ENCODE measurements around the gene PRKCE. TPM values are rescaled to one million over a fixed set of nuclear protein-coding genes. Genes with fewer than 3 reads are reported as not detected.

PRKCE gene
- total and polyA plus RNA-seq, 2 donors (not counting 1 experiment from before 2014, with no cell fraction given) = 23.6 to 271 TPM

DNA sequence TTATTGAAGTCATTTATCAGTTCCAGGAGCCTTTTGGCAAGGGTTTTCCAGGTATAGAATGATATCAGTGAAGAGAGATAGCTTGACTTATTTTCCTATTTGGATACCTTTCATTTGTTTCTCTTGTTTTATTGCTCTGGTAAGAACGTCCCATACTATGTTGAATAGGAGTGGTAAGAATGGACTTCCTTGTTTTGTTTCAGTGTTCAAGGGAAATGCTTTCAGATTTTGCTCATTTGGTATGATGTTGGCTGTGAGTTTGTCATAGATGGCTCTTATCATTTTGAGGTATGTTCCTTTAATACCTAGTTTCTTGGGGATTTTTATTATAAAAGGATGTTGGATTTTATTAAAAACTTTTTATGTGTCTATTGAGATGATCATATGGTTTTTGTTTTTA, 558.6 kb downstream of the PRKCE start:
- Histone ChIP-seq H3K27me3 (replicated peaks in 1 of 4; ENCODE audit: control extremely low read depth in 1 of 4, control insufficient read depth in 3 of 4, insufficient read depth in 4 of 4, low read length in 3 of 4) (no peaks in the 10 kb centered on the region), H3K4me3 (ENCODE audit: control extremely low read depth in 1 of 5, extremely low read depth in 1 of 5, insufficient read depth in 1 of 5, low read depth in 2 of 5, low read length in 4 of 5) (no peak overlapping the region), H4K20me1 (ENCODE audit: control insufficient read depth, insufficient read depth, low read length, poor library complexity, severe bottlenecking) (no peaks in the 10 kb centered on the region), H3K9me3 (ENCODE audit: control extremely low read depth in 1 of 3, control insufficient read depth in 2 of 3, insufficient read depth in 1 of 3, low read length in 2 of 3) (peaks cover 0 to 9% (median 4%) of the 10 kb centered on the region in 3 donors), H3K9ac (ENCODE audit: low read length) (no peak overlapping the region), H3K4me1 (ENCODE audit: control insufficient read depth in 2 of 2, insufficient read depth in 2 of 2, low read length in 2 of 2) (no peaks in the 10 kb centered on the region), H3K36me3 (replicated peaks in 1 of 2; ENCODE audit: control extremely low read depth in 1 of 2, control insufficient read depth in 1 of 2, extremely low read depth in 1 of 2, insufficient read depth in 2 of 2, low read length in 1 of 2) (no peaks in the 10 kb centered on the region), H3K4me2 (replicated peaks; ENCODE audit: low read depth, low read length, poor library complexity, severe bottlenecking) (no peak overlapping the region), H3K27ac (ENCODE audit: low read length in 2 of 2) (no peak overlapping the region), H2AFZ (ENCODE audit: insufficient read depth, low read depth, low read length, poor library complexity, severe bottlenecking) (no peak overlapping the region), H3K79me2 (ENCODE audit: control insufficient read depth, insufficient read depth, low read length) (no peaks in the 10 kb centered on the region)
- no peak overlapping the region for H3K4me3 Mint-ChIP-seq
- peaks cover 14% of the 10 kb centered on the region for H3K9me3 Mint-ChIP-seq (ENCODE audit: insufficient read depth)
- intact Hi-C loops (cut with micrococcal nuclease) = no loop called here
- WGBS (ENCODE audit: insufficient coverage) = 100% methylated on average over 1 of the region's 1 CpG
- H3K4me1 Mint-ChIP-seq = no peaks in the 10 kb centered on the region
- ATAC-seq (ENCODE audit: low read depth) (no peak), DNase-seq (no peak)
- H3K27me3 Mint-ChIP-seq = peaks cover 9% of the 10 kb centered on the region
- H3K27ac Mint-ChIP-seq = no peak overlapping the region
- POLR2A ChIA-PET = no interaction called here
- CTCF ChIA-PET = no interaction called here
- TF ChIP-seq EZH2 (IDR thresholded peaks at IDR 0.05; ENCODE audit: borderline replicate concordance, insufficient read depth, low read depth, low read length, poor library complexity, severe bottlenecking) = no peak
- TF ChIP-seq, protein P1, sequence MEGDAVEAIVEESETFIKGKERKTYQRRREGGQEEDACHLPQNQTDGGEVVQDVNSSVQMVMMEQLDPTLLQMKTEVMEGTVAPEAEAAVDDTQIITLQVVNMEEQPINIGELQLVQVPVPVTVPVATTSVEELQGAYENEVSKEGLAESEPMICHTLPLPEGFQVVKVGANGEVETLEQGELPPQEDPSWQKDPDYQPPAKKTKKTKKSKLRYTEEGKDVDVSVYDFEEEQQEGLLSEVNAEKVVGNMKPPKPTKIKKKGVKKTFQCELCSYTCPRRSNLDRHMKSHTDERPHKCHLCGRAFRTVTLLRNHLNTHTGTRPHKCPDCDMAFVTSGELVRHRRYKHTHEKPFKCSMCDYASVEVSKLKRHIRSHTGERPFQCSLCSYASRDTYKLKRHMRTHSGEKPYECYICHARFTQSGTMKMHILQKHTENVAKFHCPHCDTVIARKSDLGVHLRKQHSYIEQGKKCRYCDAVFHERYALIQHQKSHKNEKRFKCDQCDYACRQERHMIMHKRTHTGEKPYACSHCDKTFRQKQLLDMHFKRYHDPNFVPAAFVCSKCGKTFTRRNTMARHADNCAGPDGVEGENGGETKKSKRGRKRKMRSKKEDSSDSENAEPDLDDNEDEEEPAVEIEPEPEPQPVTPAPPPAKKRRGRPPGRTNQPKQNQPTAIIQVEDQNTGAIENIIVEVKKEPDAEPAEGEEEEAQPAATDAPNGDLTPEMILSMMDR (IDR thresholded peaks at IDR 0.05) = no peak

DNA sequence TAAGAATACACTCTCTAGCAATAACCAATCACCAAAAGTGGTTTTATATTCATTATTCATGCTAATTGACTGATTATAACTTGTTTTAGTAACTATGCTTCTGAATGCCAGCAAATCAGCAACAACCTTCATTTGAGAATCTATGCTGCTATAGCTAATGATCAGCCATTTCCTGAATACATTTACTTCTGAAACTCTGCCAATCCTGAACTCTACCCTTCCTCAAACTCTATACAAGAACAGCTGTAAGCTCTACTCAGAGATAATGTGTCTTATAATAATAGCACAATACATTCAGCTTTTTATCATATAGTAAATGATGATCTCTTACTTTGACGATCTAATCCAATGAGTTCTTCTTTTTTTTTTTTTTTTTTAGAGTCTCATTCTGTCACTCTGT, 560.0 kb downstream of the PRKCE start:
- H3K4me3 ChIP-seq (ENCODE audit: control extremely low read depth in 1 of 5, extremely low read depth in 1 of 5, insufficient read depth in 1 of 5, low read depth in 2 of 5, low read length in 4 of 5) = no peak overlapping the region
- H3K27me3 ChIP-seq (replicated peaks in 1 of 4; ENCODE audit: control extremely low read depth in 1 of 4, control insufficient read depth in 3 of 4, insufficient read depth in 4 of 4, low read length in 3 of 4) = peaks cover 0 to 7% (median 0%) of the 10 kb centered on the region in 4 experiments
- Mint-ChIP-seq H3K9me3 (ENCODE audit: insufficient read depth) (peaks cover 19% of the 10 kb centered on the region), H3K27me3 (peaks cover 9% of the 10 kb centered on the region), H3K4me3 (no peak overlapping the region), H3K27ac (no peak overlapping the region), H3K4me1 (no peaks in the 10 kb centered on the region)
- intact Hi-C loops (cut with micrococcal nuclease) = no loop called here
- DNase-seq (no peak), ATAC-seq (ENCODE audit: low read depth) (no peak)
- POLR2A ChIA-PET = no interaction called here
- H3K9ac ChIP-seq (ENCODE audit: low read length) = no peak overlapping the region
- H3K9me3 ChIP-seq (ENCODE audit: control extremely low read depth in 1 of 3, control insufficient read depth in 2 of 3, insufficient read depth in 1 of 3, low read length in 2 of 3) = peaks cover 1 to 11% (median 4%) of the 10 kb centered on the region in 3 donors
- H3K79me2 ChIP-seq (ENCODE audit: control insufficient read depth, insufficient read depth, low read length) = no peaks in the 10 kb centered on the region
- H3K27ac ChIP-seq (ENCODE audit: low read length in 2 of 2) = no peak overlapping the region
- H3K4me2 ChIP-seq (replicated peaks; ENCODE audit: low read depth, low read length, poor library complexity, severe bottlenecking) = no peak overlapping the region
- CTCF ChIA-PET = no interaction called here
- H2AFZ ChIP-seq (ENCODE audit: insufficient read depth, low read depth, low read length, poor library complexity, severe bottlenecking) = no peak overlapping the region
- WGBS (ENCODE audit: insufficient coverage) = no CpG with 5 or more reads among the region's 1 CpG
- no peaks in the 10 kb centered on the region for H3K4me1 ChIP-seq (ENCODE audit: control insufficient read depth in 2 of 2, insufficient read depth in 2 of 2, low read length in 2 of 2)
- no peaks in the 10 kb centered on the region for H4K20me1 ChIP-seq (ENCODE audit: control insufficient read depth, insufficient read depth, low read length, poor library complexity, severe bottlenecking)
- no peaks in the 10 kb centered on the region for H3K36me3 ChIP-seq (replicated peaks in 1 of 2; ENCODE audit: control extremely low read depth in 1 of 2, control insufficient read depth in 1 of 2, extremely low read depth in 1 of 2, insufficient read depth in 2 of 2, low read length in 1 of 2)
- TF ChIP-seq, protein P1 (IDR thresholded peaks at IDR 0.05) = no peak
- no peak for TF ChIP-seq EZH2 (IDR thresholded peaks at IDR 0.05; ENCODE audit: borderline replicate concordance, insufficient read depth, low read depth, low read length, poor library complexity, severe bottlenecking)
